Measurements from ENCODE around the gene PTPN1. TPM values are rescaled to one million over a fixed set of nuclear protein-coding genes. Genes with fewer than 3 reads are reported as not detected.
A peak's percentile ranks its signal among the peaks of the same experiment; 100 is the strongest.

Gene PTPN1
- total and polyA plus RNA-seq, 8 donors = 26.3 to 98.6 (median 30.4) TPM

GRCh38 chr20:50600281-50600895 lies 90.2 kb downstream of the PTPN1 start:
- Histone ChIP-seq H3K4me3 (no peak overlapping the region), H3K9me3 (no peaks in the 10 kb centered on the region), H3K36me3 (peaks cover 0 to 5% of the 10 kb centered on the region in 2 donors), H3K4me1 (peaks cover 0 to 2% of the 10 kb centered on the region in 2 donors), H3K27me3 (no peaks in the 10 kb centered on the region), H3K27ac (no peak overlapping the region)
- DNase-seq (peak in 1 of 4 donors; percentile 7), ATAC-seq (no peak)
- no peak for TF ChIP-seq CTCF (IDR thresholded peaks at IDR 0.05)
- intact Hi-C loops (cut with DNase I) = no loop called here

- DNase-seq (peak in 1 of 4 donors; percentile 76), ATAC-seq (no peak)
- Histone ChIP-seq H3K36me3 (peaks cover 0 to 5% of the 10 kb centered on the region in 2 donors), H3K4me1 (no peaks in the 10 kb centered on the region), H3K27me3 (no peaks in the 10 kb centered on the region), H3K4me3 (no peak overlapping the region), H3K9me3 (no peaks in the 10 kb centered on the region), H3K27ac (no peak overlapping the region)
- intact Hi-C loops (cut with DNase I) = no loop called here
- TF ChIP-seq CTCF (IDR thresholded peaks at IDR 0.05) = no peak
Observed at GRCh38 chr20:50601511-50602431, 91.6 kb downstream of the PTPN1 start.

- Histone ChIP-seq H3K4me3 (no peak overlapping the region), H3K4me1 (no peaks in the 10 kb centered on the region), H3K27me3 (no peaks in the 10 kb centered on the region), H3K9me3 (no peaks in the 10 kb centered on the region), H3K27ac (no peak overlapping the region), H3K36me3 (peaks cover 0 to 5% of the 10 kb centered on the region in 2 donors)
- DNase-seq = peak in 1 of 4 donors; percentile 39
- no peak for ATAC-seq
- intact Hi-C loops (cut with DNase I) = no loop called here
- no peak for TF ChIP-seq CTCF (IDR thresholded peaks at IDR 0.05)
Observed at GRCh38 chr20:50602432-50603088, 92.4 kb downstream of the PTPN1 start.

GRCh38 chr20:50604451-50604850 lies 94.3 kb downstream of the PTPN1 start:
- H3K27ac ChIP-seq = no peak overlapping the region
- DNase-seq = peak in 1 of 4 donors; percentile 68
- no peak for TF ChIP-seq CTCF (IDR thresholded peaks at IDR 0.05)
- no peaks in the 10 kb centered on the region for H3K4me1 ChIP-seq
- intact Hi-C loops (cut with DNase I) = no loop called here
- H3K27me3 ChIP-seq = no peaks in the 10 kb centered on the region
- H3K4me3 ChIP-seq = no peak overlapping the region
- H3K9me3 ChIP-seq = no peaks in the 10 kb centered on the region
- peaks cover 0 to 5% of the 10 kb centered on the region in 2 donors for H3K36me3 ChIP-seq
- no peak for ATAC-seq

- no peak for DNase-seq
- intact Hi-C loops (cut with DNase I) = no loop called here
- Histone ChIP-seq H3K36me3 (peaks cover 0 to 5% of the 10 kb centered on the region in 2 donors), H3K4me1 (no peaks in the 10 kb centered on the region), H3K27ac (no peak overlapping the region), H3K4me3 (no peak overlapping the region), H3K27me3 (no peaks in the 10 kb centered on the region), H3K9me3 (no peaks in the 10 kb centered on the region)
- no peak for TF ChIP-seq CTCF (IDR thresholded peaks at IDR 0.05)
- ATAC-seq = no peak
Observed at GRCh38 chr20:50605136-50605535, 95.0 kb downstream of the PTPN1 start.
